GM18870 (cell line): Measurements from ENCODE around the gene GADL1.

Source experiments
- ATAC-seq: cut with Tn5 transposase; IDR thresholded peaks from one replicate; pipeline ENCODE4 v1.9.1; 2021; ENCODE audit warnings: moderate library complexity; ENCODE audit not compliant: unreplicated experiment

The GADL1 gene

DNA sequence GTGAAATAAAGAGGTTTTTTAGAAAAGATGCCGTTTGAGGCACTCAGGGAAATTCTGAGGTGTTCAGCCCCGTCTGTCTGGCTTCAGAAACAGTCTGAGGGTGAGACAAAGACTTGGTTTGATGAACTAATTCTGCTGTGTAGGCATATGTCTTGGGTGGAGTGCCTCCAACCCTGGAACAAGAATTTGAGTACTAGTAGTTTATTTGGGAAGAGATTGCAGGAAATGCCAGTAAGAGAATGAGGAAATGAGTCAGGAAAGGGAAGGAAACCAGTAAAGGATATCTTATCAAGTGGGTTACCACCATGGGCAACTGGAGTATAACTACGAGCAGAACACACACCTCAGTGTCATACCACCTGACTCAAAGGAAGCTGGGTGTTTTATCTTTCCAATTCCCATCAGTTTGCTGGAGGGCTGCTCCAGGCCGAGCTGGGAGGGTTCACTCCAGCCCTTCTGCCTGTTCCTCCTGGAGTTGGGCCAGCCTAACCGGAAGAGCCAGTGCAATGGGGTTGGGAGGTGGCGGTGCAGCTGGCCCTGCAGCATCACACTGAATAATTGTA lies 212.7 kb downstream of the GADL1 start:
- no peak for ATAC-seq

DNA sequence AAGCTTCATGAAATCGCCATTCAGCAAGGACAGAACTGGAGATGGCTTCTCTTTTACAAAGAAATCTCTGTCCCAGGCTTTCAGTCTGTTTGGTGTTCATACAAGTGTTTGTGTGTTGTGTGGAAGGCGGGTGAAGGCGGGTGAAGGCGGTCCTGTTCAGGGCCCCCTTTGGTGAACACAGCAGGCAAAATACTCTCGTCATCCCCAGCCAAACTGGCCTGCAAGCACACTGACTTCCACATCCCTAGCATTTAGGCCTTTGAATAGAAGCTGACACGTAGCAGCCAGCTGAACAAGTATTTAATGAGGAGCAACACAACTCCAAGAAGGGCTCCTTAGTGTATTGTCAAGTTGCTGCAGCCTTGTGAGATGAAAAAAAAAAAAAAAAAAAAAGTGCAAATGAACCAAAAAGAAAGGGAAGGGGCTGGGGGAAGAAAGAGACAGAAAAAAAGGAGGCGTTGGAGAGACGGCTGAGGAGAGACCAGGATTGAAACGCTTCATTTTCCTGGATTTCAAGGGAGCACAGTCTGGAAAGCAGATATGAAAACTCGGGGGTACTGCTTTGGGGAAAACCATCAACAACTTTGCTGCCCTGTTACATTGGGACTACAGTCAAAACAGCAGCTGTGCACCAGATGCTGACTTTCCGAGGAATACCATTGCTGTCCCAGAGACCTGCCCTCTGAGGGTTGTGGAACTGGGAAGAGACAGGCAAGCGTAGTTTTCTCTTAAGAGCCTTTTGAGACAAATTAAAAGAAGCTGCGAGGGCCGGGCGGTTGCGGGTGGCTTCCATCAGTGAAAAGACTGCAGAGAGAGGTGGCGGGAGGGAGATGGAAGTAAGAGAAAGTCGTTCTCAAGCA lies 213.4 kb downstream of the GADL1 start:
- ATAC-seq, result no peak

DNA sequence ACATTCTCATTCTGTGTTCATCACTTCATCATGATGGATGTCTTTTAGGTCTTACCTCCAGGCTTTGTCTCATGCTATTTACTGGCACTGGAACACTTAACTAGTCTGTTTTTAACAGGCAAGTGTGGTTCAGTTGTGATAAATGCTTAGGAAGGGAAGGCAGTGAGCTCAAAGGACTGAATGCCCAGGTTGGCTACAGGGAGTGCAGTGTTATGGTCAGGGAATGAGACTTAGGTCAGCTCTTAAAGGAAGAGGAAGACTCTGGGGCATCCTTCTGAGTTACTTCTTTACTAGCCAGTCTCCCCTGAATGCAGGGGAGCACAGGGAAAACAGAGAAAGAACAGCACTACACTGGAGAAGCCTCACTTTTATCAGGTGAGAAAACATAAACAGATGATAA lies 215.4 kb downstream of the GADL1 start:
- no peak for ATAC-seq

DNA sequence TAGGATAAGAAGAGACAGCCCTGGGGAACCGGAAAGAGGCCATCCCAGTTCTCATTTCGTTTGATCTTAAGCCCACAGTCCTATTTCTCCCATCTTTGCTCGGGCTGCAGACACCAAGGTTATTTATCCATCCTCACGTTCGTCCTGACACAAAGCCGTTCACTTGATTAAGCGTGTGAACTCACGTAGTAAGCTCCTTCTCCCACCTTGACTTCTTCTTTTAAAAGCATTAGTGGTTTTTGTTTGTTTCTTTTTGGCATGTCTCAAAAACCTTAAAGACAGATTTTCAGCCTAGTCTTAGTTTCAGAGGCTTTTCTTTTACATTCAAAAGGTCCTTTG lies 217.1 kb downstream of the GADL1 start:
- ATAC-seq, result no peak

DNA sequence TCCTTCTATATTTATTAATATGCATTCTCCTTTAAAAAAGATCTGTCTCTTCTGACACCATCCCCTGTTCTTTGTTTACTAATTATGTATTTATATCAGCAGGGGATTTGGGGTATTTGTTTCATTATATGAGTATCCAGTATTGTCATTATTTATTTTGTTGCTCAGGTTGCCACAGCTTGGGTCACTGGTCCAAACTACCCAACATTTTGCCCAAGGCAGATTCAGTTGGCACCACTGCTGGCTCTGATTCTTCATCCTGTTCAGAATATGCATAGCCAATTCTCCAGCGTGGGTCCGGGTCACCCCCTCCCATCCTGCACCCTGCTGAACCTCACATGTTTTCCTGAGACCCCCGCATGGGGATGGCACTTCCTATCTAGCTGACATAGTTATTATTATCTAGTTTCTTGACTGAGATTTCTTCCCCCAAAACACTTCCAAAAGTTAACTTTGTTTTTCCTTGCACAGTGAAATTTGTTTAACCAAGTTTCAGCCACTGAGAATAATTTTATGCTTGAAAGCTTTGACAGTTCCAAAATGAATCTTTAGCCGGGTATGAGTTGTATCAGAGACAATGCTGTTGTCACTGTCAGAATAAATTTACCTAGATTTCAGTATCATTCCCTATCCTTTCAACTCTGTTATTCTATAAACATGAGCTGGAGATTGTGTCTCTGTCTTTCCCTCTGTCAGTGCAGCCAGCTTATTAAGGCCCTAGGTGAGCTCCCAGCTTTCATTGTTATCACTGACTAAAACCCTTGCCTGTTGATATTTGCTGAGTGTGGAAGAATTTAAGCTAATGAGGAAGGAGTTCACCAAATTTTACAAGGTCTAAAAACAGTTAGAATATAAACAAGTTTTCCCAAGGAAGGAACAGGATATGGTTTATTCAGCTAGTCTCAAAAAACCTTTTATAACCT lies 217.8 kb downstream of the GADL1 start:
- no peak for ATAC-seq
